ENCODE measurements around the gene PSMD3.
"Not testable (repeated sequence)": the region's sequence is repeated elsewhere in the genome, so short reads cannot be mapped to it uniquely, and the experiment has no call there.

Gene PSMD3

DNA sequence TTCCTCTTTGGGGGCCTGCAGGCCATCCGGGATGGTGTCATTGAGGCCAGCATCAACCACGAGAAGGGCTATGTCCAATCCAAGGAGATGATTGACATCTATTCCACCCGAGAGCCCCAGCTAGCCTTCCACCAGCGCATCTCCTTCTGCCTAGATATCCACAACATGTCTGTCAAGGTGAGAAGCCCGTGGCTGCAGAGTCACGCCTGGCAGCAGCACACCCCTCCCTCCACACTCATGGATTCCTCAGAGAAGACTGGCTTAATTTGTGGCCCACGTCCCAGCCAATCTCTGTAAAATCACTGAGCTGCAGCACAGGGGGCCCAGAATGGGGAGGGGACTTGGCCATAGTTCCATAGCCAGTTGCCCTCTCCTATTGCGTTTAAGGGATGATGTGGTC is 15.6 kb downstream of the PSMD3 start:
- no peak for DNase-seq

DNA sequence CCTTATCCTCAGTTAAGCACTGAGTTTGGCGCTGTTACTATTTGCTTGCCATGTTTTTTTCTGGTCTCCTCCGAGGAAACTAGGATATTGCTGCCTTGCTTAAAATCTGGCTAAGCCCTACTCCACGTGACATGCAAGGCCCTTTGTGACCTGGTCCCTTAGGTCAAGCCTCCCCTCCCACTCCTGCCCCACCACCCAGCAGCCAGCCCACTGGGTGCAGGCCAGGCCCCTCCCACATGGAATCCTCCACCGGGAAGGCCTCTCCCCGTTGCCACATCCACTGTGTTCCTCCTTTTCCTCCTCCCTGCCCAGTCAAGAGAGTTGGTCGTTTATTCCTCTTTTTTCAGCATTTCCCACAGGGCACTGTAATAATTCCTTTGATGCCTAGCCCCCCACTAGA is 16.2 kb downstream of the PSMD3 start:
- no peak for DNase-seq

- no peak for DNase-seq
Observed at GRCh38 chr17:39997543-39997942, 16.9 kb downstream of the PSMD3 start.

DNA sequence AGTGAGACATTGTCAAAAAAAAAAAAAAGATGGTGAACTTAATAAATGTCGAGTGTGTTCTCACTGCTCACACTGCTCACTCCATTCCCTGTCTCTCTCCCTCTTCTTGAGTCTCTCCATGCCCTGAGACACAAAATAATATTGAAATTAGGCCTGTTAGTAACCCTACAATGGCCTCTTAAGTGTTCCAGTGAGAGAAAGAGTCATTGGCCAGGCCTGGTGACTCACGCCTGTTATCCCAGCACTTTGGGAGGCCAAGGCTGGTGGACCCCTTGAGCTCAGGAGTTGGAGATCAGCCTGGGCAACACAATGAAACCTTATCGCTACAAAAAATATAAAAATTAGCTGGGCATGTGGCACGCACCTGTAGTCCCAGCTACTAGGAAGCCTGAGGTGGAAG is 18.5 kb downstream of the PSMD3 start:
- DNase-seq, result no peak

GRCh38 chr17:40000161-40000560 is 19.6 kb downstream of the PSMD3 start:
- no peak for DNase-seq

- DNase-seq, result not testable (repeated sequence)
Observed at GRCh38 chr17:40001335-40001734, 20.7 kb downstream of the PSMD3 start.

DNA sequence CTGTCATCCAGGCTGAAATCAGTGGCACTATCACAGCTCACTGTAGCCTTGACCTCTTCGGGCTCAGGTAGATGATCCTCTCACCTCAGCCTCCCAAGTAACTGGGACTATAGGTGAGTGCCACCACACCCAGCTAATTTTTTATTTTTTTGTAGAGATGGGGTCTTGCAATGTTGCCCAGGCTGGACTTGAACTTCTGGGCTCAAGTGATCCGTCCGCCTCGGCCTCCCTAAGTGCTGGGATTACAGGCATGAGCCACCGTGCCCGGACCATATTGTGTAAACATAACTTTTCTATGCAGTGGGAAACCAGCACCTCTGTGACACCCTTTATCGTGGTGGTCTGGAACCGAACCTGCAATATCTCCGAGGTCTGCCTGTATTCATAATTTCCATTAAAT is 23.5 kb downstream of the PSMD3 start:
- no peak for DNase-seq

- DNase-seq, result no peak
Observed at GRCh38 chr17:40004712-40005111, 24.1 kb downstream of the PSMD3 start.

DNA sequence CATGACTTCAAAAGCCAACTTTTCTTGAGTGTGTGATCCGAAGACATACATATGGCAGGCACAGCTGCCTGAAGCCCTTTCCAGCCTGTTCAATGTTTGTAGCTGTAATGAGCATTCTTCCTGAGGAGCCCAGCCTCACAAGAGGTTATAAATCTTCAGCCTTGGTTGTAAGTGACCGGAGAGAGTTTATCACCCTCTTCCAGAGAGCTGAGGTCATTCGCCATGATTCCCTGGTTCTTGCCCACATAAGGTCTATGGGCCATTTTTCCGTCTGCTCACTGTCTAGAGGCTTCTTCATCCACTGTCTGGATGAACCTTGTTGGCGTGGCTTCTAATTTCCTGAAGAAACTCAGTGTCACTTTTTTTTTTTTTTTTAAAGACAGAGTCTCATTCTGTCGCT is 24.9 kb downstream of the PSMD3 start:
- no peak for DNase-seq

- not testable (repeated sequence) for DNase-seq
Observed at GRCh38 chr17:40010946-40011500, 30.4 kb downstream of the PSMD3 start.

DNA sequence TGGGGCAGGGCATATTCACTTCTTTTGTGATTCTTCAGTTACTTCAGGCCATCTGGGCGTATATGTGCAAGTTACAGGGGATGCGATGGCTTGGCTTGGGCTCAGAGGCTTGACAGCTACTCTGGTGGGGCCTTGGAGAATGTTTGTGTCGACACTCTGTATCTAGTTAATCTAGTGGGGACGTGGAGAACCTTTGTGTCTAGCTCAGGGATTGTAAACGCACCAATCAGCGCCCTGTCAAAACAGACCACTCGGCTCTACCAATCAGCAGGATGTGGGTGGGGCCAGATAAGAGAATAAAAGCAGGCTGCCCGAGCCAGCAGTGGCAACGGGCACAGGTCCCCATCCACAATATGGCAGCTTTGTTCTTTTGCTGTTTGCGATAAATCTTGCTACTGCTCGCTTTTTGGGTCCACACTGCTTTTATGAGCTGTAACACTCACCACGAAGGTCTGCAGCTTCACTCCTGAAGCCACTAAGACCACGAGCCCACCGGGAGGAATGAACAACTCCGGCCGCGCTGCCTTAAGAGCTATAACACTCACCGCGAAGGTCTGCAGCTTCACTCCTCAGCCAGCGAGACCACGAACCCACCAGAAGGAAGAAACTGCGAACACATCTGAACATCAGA is 31.5 kb downstream of the PSMD3 start:
- DNase-seq, result not testable (repeated sequence)

- DNase-seq, result no peak
Observed at GRCh38 chr17:40014375-40014980, 33.9 kb downstream of the PSMD3 start.

- DNase-seq, result no peak
Observed at GRCh38 chr17:40015005-40015997, 34.7 kb downstream of the PSMD3 start, which contains the start of gene CSF3. Gene CSF3 (plus strand): TSS chr17:40015440. CDS start chr17:40015475, 35 bp downstream.

DNA sequence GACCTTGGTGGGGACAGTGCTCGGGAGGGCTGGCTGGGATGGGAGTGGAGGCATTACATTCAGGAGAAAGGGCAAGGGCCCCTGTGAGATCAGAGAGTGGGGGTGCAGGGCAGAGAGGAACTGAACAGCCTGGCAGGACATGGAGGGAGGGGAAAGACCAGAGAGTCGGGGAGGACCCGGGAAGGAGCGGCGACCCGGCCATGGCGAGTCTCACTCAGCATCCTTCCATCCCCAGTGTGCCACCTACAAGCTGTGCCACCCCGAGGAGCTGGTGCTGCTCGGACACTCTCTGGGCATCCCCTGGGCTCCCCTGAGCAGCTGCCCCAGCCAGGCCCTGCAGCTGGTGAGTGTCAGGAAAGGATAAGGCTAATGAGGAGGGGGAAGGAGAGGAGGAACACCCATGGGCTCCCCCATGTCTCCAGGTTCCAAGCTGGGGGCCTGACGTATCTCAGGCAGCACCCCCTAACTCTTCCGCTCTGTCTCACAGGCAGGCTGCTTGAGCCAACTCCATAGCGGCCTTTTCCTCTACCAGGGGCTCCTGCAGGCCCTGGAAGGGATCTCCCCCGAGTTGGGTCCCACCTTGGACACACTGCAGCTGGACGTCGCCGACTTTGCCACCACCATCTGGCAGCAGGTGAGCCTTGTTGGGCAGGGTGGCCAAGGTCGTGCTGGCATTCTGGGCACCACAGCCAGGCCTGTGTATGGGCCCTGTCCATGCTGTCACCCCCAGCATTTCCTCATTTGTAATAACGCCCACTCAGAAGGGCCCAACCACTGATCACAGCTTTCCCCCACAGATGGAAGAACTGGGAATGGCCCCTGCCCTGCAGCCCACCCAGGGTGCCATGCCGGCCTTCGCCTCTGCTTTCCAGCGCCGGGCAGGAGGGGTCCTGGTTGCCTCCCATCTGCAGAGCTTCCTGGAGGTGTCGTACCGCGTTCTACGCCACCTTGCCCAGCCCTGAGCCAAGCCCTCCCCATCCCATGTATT is 35.7 kb downstream of the PSMD3 start:
- DNase-seq, result no peak

DNA sequence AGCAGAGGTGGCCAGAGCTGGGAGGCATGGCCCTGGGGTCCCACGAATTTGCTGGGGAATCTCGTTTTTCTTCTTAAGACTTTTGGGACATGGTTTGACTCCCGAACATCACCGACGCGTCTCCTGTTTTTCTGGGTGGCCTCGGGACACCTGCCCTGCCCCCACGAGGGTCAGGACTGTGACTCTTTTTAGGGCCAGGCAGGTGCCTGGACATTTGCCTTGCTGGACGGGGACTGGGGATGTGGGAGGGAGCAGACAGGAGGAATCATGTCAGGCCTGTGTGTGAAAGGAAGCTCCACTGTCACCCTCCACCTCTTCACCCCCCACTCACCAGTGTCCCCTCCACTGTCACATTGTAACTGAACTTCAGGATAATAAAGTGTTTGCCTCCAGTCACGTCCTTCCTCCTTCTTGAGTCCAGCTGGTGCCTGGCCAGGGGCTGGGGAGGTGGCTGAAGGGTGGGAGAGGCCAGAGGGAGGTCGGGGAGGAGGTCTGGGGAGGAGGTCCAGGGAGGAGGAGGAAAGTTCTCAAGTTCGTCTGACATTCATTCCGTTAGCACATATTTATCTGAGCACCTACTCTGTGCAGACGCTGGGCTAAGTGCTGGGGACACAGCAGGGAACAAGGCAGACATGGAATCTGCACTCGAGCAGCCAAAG is 36.9 kb downstream of the PSMD3 start:
- DNase-seq, result no peak

- peak in 1 of 56 donors; percentile 16 for DNase-seq
Observed at GRCh38 chr17:40018211-40019121, 37.9 kb downstream of the PSMD3 start.

DNA sequence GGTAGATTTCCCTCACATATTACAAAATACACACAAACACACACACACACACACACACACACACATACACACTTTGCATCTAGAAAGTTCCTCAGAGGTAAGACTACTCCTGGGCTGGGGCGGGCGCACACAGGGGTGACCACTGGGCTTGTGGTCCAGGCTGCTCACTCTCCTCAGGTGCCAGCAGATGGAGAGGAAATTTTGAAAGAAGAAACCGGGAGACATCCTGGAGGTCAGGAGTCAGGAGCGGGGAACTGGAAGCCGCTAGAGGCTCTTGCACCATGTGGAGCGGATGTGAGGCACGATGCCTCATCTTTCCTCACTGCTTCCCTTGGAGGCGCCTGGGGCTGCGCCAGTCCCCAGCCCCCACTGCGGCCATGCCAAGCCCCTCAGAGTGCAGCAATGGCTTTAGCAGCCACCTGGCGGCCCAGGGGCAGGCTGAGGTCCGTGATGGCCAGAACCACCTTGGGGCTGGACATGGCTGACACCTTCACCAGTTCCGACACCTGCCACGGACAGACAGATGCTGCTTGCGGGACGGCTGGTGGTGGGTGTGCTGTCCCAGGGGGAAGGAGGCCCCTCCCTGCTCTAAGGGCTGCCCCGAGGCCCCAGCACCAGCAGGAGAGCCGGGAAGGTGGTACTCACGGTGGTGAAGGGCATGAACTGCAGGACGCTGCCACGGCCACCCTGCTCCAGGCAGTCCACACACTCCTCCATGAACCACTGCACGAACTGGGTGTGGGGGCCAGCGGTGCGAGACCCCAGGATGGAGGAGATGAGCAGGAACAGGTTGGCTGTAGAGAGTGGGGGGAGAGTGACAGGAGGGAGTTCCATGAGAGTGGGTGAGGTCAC is 38.8 kb downstream of the PSMD3 start:
- no peak for DNase-seq

- DNase-seq, result no peak
Observed at GRCh38 chr17:40020146-40020545, 39.5 kb downstream of the PSMD3 start.
